SK-N-SH (cell line): ENCODE measurements around the gene NAXE. TPM values are rescaled to one million over a fixed set of nuclear protein-coding genes. Genes with fewer than 3 reads are reported as not detected.

Source experiments
- CTCF ChIA-PET: fragments of 300-600, 350-600 bp; formaldehyde crosslinking; extraction: SDS; loops from one replicate; lab custom pipeline; 2021; lab: Yijun Ruan, JAX
- POLR2A ChIA-PET: fragments of 350-600 bp; sonication (Branson Sonifier 250); formaldehyde crosslinking; extraction: SDS; loops from one replicate; lab custom pipeline; 2020; ENCODE audit warnings: antibody characterized with exemption, inconsistent platforms; lab: Yijun Ruan, JAX
- DNase-seq: peaks from one replicate; pipeline ENCODE4 v3.0.0; 2012
- H2AFZ ChIP-seq: fragments of 200-600 bp; sonication (generic); 2 replicates; pipeline ENCODE4 v1.8.1; 2016; ENCODE audit warnings: antibody characterized with exemption, mild to moderate bottlenecking, low read depth
- H3F3A ChIP-seq: fragments of 200-600 bp; sonication (generic); replicated peaks from 2 replicates; pipeline ENCODE3; 2016; ENCODE audit warnings: antibody characterized with exemption, mild to moderate bottlenecking; ENCODE audit not compliant: insufficient read depth
- H3K27ac ChIP-seq, 2 experiments: fragments of 200-500 bp in 1 of 2; fragments of 200-600 bp in 1 of 2; sonication (Bioruptor generic) in 1 of 2; sonication (generic), shearing (Covaris generic) in 1 of 2; 2 replicates each; pipeline versions ENCODE4 v1.5.1 to v1.6.1; 2014 to 2016; ENCODE audit warnings: low read depth in 2 of 2, inconsistent platforms in 1 of 2, low read length in 1 of 2, mild to moderate bottlenecking in 1 of 2, mixed read lengths in 1 of 2
- H3K27me3 ChIP-seq: fragments of 200-600 bp; sonication (generic), shearing (Covaris generic); 2 replicates; pipeline ENCODE4 v1.6.1; 2016; ENCODE audit warnings: mixed run types; ENCODE audit not compliant: insufficient read depth
- H3K36me3 ChIP-seq, 2 experiments: fragments of 200-500 bp in 1 of 2; fragments of 200-600 bp in 1 of 2; sonication (Bioruptor generic) in 1 of 2; sonication (generic) in 1 of 2; replicated peaks in 1 of 2; 2 replicates each; pipeline versions ENCODE3 to v1.5.1; 2014 to 2016; ENCODE audit warnings: low read length in 1 of 2, mild to moderate bottlenecking in 1 of 2; ENCODE audit not compliant: insufficient read depth in 2 of 2, control insufficient read depth in 1 of 2
- H3K4me1 ChIP-seq, 2 experiments: fragments of 200-500 bp in 1 of 2; fragments of 200-600 bp in 1 of 2; sonication (Bioruptor generic) in 1 of 2; sonication (generic), shearing (Covaris generic) in 1 of 2; 2 replicates each; pipeline versions ENCODE4 v1.5.1 to v1.6.1; 2014 to 2016; ENCODE audit warnings: low read depth in 1 of 2, low read length in 1 of 2, mixed run types in 1 of 2; ENCODE audit not compliant: insufficient read depth in 2 of 2, control insufficient read depth in 1 of 2
- H3K4me2 ChIP-seq: fragments of 200-600 bp; sonication (generic), shearing (Covaris generic); 2 replicates; pipeline ENCODE4 v1.6.1; 2017; ENCODE audit warnings: mixed run types
- H3K4me3 ChIP-seq, 2 experiments: fragments of 200-500 bp in 1 of 2; fragments of 200-600 bp in 1 of 2; sonication (Bioruptor generic) in 1 of 2; sonication (generic), shearing (Covaris generic) in 1 of 2; 2 replicates each; pipeline versions ENCODE4 v1.5.1 to v1.8.1; 2014 to 2016; ENCODE audit warnings: low read depth in 2 of 2, inconsistent platforms in 1 of 2, low read length in 1 of 2, mild to moderate bottlenecking in 1 of 2, mixed read lengths in 1 of 2, moderate library complexity in 1 of 2
- H3K79me2 ChIP-seq: fragments of 200-600 bp; sonication (generic); 2 replicates; pipeline ENCODE4 v1.8.1; 2017; ENCODE audit warnings: mild to moderate bottlenecking; ENCODE audit not compliant: insufficient read depth
- H3K9ac ChIP-seq: fragments of 200-600 bp; sonication (generic); 2 replicates; pipeline ENCODE4 v1.6.1; 2017; ENCODE audit warnings: mixed run types
- H3K9me2 ChIP-seq: fragments of 200-600 bp; sonication (generic); 2 replicates; pipeline ENCODE4 v1.6.1; 2017; ENCODE audit warnings: mixed run types
- H3K9me3 ChIP-seq: fragments of 200-600 bp; sonication (generic); 2 replicates; pipeline ENCODE4 v1.6.1; 2017; ENCODE audit warnings: mixed run types, mild to moderate bottlenecking, moderate library complexity
- H4K20me1 ChIP-seq: fragments of 200-600 bp; sonication (generic); 2 replicates; pipeline ENCODE4 v1.6.1; 2017; ENCODE audit warnings: mild to moderate bottlenecking, mixed run types; ENCODE audit not compliant: insufficient read depth
- CHD2 ChIP-seq: fragments of 150-350 bp; IDR thresholded peaks from 2 replicates; pipeline ENCODE4 v1.6.1; 2018; ENCODE audit warnings: low read length; ENCODE audit not compliant: partially characterized antibody
- CTCF ChIP-seq: fragments of 200-600 bp; sonication (generic); IDR thresholded peaks from 2 replicates; pipeline ENCODE4 v1.6.1; 2017; ENCODE audit warnings: antibody characterized with exemption, mild to moderate bottlenecking, moderate library complexity
- ELF1 ChIP-seq: IDR thresholded peaks from 2 replicates; pipeline ENCODE4 v1.4.0; 2012
- EP300 ChIP-seq, 2 experiments: IDR thresholded peaks; 2 replicates each; pipeline versions ENCODE4 v1.4.0 to v1.6.1; 2012; ENCODE audit warnings: borderline replicate concordance in 1 of 2, low read depth in 1 of 2, low read length in 1 of 2
- GATA2 ChIP-seq: sonication (generic); formaldehyde crosslinking; IDR thresholded peaks from 2 replicates; pipeline ENCODE4 v1.5.0; 2020; ENCODE audit warnings: mild to moderate bottlenecking, missing genetic modification reagents
- JUND ChIP-seq: IDR thresholded peaks from 2 replicates; pipeline ENCODE4 v1.4.0; 2012
- MEF2A ChIP-seq: IDR thresholded peaks from 2 replicates; pipeline ENCODE4 v1.4.0; 2012; ENCODE audit warnings: low read depth, borderline replicate concordance
- MXI1 ChIP-seq: IDR thresholded peaks from 2 replicates; pipeline ENCODE4 v1.6.1; 2012; ENCODE audit warnings: mild to moderate bottlenecking, low read depth, low read length, improper control_type of control experiment
- NFIC ChIP-seq: IDR thresholded peaks from 2 replicates; pipeline ENCODE4 v1.4.0; 2012; ENCODE audit warnings: borderline replicate concordance
- NRF1 ChIP-seq: IDR thresholded peaks from 2 replicates; pipeline ENCODE4 v1.6.1; 2012; ENCODE audit warnings: low read depth, mild to moderate bottlenecking, low read length
- POLR2AphosphoS5 ChIP-seq: IDR thresholded peaks from 2 replicates; pipeline ENCODE4 v1.6.1; 2012; ENCODE audit warnings: low read depth, low read length
- RAD21 ChIP-seq: IDR thresholded peaks from 2 replicates; pipeline ENCODE4 v1.6.1; 2012; ENCODE audit warnings: mild to moderate bottlenecking, low read length
- RCOR1 ChIP-seq: fragments of 150-350 bp; IDR thresholded peaks from 2 replicates; pipeline ENCODE4 v1.6.1; 2017; ENCODE audit warnings: antibody characterized with exemption, low read length
- RFX5 ChIP-seq: IDR thresholded peaks from 2 replicates; pipeline ENCODE4 v1.6.1; 2012; ENCODE audit warnings: mild to moderate bottlenecking, improper control_type of control experiment, low read length
- TCF12 ChIP-seq: IDR thresholded peaks from 2 replicates; pipeline ENCODE4 v1.4.0; 2012
- TEAD4 ChIP-seq: IDR thresholded peaks from 2 replicates; pipeline ENCODE4 v1.4.0; 2012; ENCODE audit warnings: mild to moderate bottlenecking, borderline replicate concordance; ENCODE audit not compliant: insufficient read depth
- YY1 ChIP-seq: IDR thresholded peaks from 2 replicates; pipeline ENCODE4 v1.4.0; 2012; ENCODE audit warnings: low read depth, mild to moderate bottlenecking
- ZBTB33 ChIP-seq: IDR thresholded peaks from 2 replicates; pipeline ENCODE4 v1.4.0; 2012; ENCODE audit warnings: low read depth, borderline replicate concordance
- WGBS: methylation state at CpG from one replicate; pipeline ENCODE4 v1.1.6; 2017; ENCODE audit warnings: low lambda C conversion rate; 5-methylcytosine and 5-hydroxymethylcytosine counted together
- polyA plus RNA-seq, 3 experiments: library from polyadenylated mRNA; depleted of rRNA; stranded (reverse); fragments of >200 nt; gene quantifications; 2 replicates each; pipeline ENCODE4 v1.2.3, GENCODE V29; 2012
- TF ChIP-seq, protein P1 (sequence below): IDR thresholded peaks from 2 replicates; pipeline ENCODE4; 2012
- TF ChIP-seq, protein P2 (sequence below): fragments of 150-350 bp; IDR thresholded peaks from 2 replicates; pipeline ENCODE4 v1.6.1; 2016; ENCODE audit warnings: mild to moderate bottlenecking, low read depth, low read length

Gene NAXE
- polyA plus RNA-seq, 1 of the 3 experiments (the other 2 are of a cell fraction) = 98.4 TPM

GRCh38 chr1:156616463-156616862 lies 24.9 kb downstream of the NAXE start:
- POLR2A ChIA-PET = interaction anchor here (1.2 kb wide), 1 partner anchor 30 kb away, joined by 4 read pairs; no protein-coding TSS in a partner anchor
- H2AFZ ChIP-seq = no peak overlapping the region
- CTCF ChIA-PET = interaction anchor here (0.8 to 18.0 kb wide), 9 partner anchors 8 to 230 kb away, joined by 3 to 643 read pairs (median 5); partner anchors contain the start of gene CRABP2
- H3K4me2 ChIP-seq = peak overlapping the region; percentile 64
- no peak overlapping the region for H3K9ac ChIP-seq
- H3K9me2 ChIP-seq = no peaks in the 10 kb centered on the region
- peak; percentile 76 for TF ChIP-seq CHD2
- TF ChIP-seq GATA2 (CRISPR knock-in tag) = peak; percentile 96
- TF ChIP-seq, protein P1, sequence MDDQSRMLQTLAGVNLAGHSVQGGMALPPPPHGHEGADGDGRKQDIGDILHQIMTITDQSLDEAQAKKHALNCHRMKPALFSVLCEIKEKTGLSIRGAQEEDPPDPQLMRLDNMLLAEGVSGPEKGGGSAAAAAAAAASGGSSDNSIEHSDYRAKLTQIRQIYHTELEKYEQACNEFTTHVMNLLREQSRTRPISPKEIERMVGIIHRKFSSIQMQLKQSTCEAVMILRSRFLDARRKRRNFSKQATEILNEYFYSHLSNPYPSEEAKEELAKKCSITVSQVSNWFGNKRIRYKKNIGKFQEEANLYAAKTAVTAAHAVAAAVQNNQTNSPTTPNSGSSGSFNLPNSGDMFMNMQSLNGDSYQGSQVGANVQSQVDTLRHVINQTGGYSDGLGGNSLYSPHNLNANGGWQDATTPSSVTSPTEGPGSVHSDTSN = peak; percentile 95
- no peak for TF ChIP-seq RFX5
- TF ChIP-seq JUND = no peak; the same call in none of the 2 replicates
- TF ChIP-seq CTCF = peak; percentile 23; the same call in 1 of the 2 replicates
- peak; percentile 42 to 81; a peak in 3 of 4 replicates for TF ChIP-seq EP300 (IDR thresholded peaks at IDR 0.05; ENCODE audit: borderline replicate concordance in 1 of 2, low read depth in 1 of 2, low read length in 1 of 2)
- TF ChIP-seq MEF2A = no peak
- TF ChIP-seq, protein P2, sequence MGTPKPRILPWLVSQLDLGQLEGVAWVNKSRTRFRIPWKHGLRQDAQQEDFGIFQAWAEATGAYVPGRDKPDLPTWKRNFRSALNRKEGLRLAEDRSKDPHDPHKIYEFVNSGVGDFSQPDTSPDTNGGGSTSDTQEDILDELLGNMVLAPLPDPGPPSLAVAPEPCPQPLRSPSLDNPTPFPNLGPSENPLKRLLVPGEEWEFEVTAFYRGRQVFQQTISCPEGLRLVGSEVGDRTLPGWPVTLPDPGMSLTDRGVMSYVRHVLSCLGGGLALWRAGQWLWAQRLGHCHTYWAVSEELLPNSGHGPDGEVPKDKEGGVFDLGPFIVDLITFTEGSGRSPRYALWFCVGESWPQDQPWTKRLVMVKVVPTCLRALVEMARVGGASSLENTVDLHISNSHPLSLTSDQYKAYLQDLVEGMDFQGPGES = no peak
- TF ChIP-seq YY1 = peak; percentile 53
- peak; percentile 94 for TF ChIP-seq RCOR1
- TF ChIP-seq TEAD4 = 0 out of 2 replicates have a peak, but pooled peaks have one; percentile 24
- TF ChIP-seq MXI1 = 0 out of 2 replicates have a peak, but pooled peaks have one; percentile 31
- no peak; the same call in 1 of the 2 replicates for TF ChIP-seq ELF1
- TF ChIP-seq ZBTB33 = 0 out of 2 replicates have a peak, but pooled peaks have one; percentile 19
- TF ChIP-seq RAD21 = no peak
- TF ChIP-seq TCF12 = peak; percentile 87
- TF ChIP-seq NFIC = peak; percentile 99
- TF ChIP-seq POLR2AphosphoS5 = peak; percentile 79
- no peak for TF ChIP-seq NRF1
- WGBS = 2% methylated on average over 5 of the region's 5 CpGs
- peaks cover 24% of the 10 kb centered on the region for H3F3A ChIP-seq
- H3K4me3 ChIP-seq = peak overlapping the region in 1 of 2 experiments; percentile 9; a peak in 1 of 4 replicates
- H3K27me3 ChIP-seq = peaks cover 5% of the 10 kb centered on the region; the same call in 1 of the 2 replicates
- peak overlapping the region; percentile 74 to 86 for H3K27ac ChIP-seq
- no peaks in the 10 kb centered on the region for H3K79me2 ChIP-seq
- DNase-seq = peak; percentile 86
- H3K36me3 ChIP-seq = no peaks in the 10 kb centered on the region
- no peaks in the 10 kb centered on the region for H4K20me1 ChIP-seq
- H3K9me3 ChIP-seq = no peaks in the 10 kb centered on the region
- peaks cover 0 to 12% of the 10 kb centered on the region in 2 experiments; a peak in 3 of 4 replicates for H3K4me1 ChIP-seq
